NB4 (cell line): Measurements from ENCODE around the gene DPP10.
A peak's percentile ranks its signal among the peaks of the same experiment; 100 is the strongest.

ENCODE experiments used
- DNase-seq: peaks from one replicate; pipeline ENCODE4 v3.0.0; 2010; ENCODE audit warnings: low read depth
- H3K4me3 ChIP-seq: one replicate; pipeline ENCODE4 v1.5.1; 2011; ENCODE audit warnings: mild to moderate bottlenecking, low read depth, low read length, moderate library complexity
- CTCF ChIP-seq: IDR thresholded peaks from one replicate; pipeline ENCODE4 v1.5.1; 2012; ENCODE audit warnings: low read depth, low read length
- MAX ChIP-seq: IDR thresholded peaks from 2 replicates; pipeline ENCODE4 v1.6.1; 2011; ENCODE audit warnings: low read depth, low read length
- MYC ChIP-seq: IDR thresholded peaks from 2 replicates; pipeline ENCODE4 v1.6.1; 2011; ENCODE audit warnings: low read depth, low read length
- POLR2A ChIP-seq: IDR thresholded peaks from 2 replicates; pipeline ENCODE4 v1.6.1; 2011; ENCODE audit warnings: mild to moderate bottlenecking; ENCODE audit not compliant: insufficient read length; ENCODE audit errors: extremely low read depth

DPP10 gene

GRCh38 chr2:114642988-114643553 is 200.6 kb downstream of the DPP10 start:
- H3K4me3 ChIP-seq, result no peak overlapping the region
- DNase-seq, result no peak
- TF ChIP-seq POLR2A (no peak), CTCF (no peak), MAX (no peak), MYC (no peak)

- H3K4me3 ChIP-seq, result no peak overlapping the region
- peak; percentile 15 for DNase-seq
- TF ChIP-seq CTCF (no peak), POLR2A (no peak), MAX (no peak), MYC (no peak)
These were observed 209.5 kb downstream of the DPP10 start for GRCh38 chr2:114651933-114652332.

- no peak overlapping the region for H3K4me3 ChIP-seq
- TF ChIP-seq MYC (no peak), CTCF (no peak), POLR2A (no peak)
- no peak for DNase-seq
These were observed 217.4 kb downstream of the DPP10 start for GRCh38 chr2:114659880-114660279.

GRCh38 chr2:114661971-114662939 is 219.8 kb downstream of the DPP10 start:
- DNase-seq, result no peak
- no peak for TF ChIP-seq MAX
- no peak for TF ChIP-seq CTCF
- no peak for TF ChIP-seq POLR2A
- TF ChIP-seq MYC, result no peak
- no peak overlapping the region for H3K4me3 ChIP-seq

GRCh38 chr2:114668415-114668814 is 226.0 kb downstream of the DPP10 start:
- no peak for DNase-seq
- no peak overlapping the region for H3K4me3 ChIP-seq
- TF ChIP-seq CTCF (no peak), MYC (no peak), POLR2A (no peak), MAX (no peak)
